Measurements from ENCODE around the gene OGFOD3. TPM values are rescaled to one million over a fixed set of nuclear protein-coding genes. Genes with fewer than 3 reads are reported as not detected.
A peak's percentile ranks its signal among the peaks of the same experiment; 100 is the strongest.
"Not testable (repeated sequence)": the region's sequence is repeated elsewhere in the genome, so short reads cannot be mapped to it uniquely, and the experiment has no call there.

Gene OGFOD3
- total and polyA plus RNA-seq, 2 experiments from 2014 or later: 25.7 to 30.5 TPM

GRCh38 chr17:82348866-82349265 lies 69.5 kb downstream of the OGFOD3 start:
- 57% methylated on average over 11 of the region's 11 CpGs for WGBS (ENCODE audit: low lambda C conversion rate, missing lambda C conversion rate)
- no peak overlapping the region for H3K4me3 ChIP-seq
- no peaks in the 10 kb centered on the region for H3K9me3 ChIP-seq (ENCODE audit: low read depth)
- H3K79me2 ChIP-seq: no peaks in the 10 kb centered on the region
- H3K4me1 ChIP-seq (ENCODE audit: insufficient read depth): peaks cover 34% of the 10 kb centered on the region
- peak overlapping the region; percentile 55 for H3K4me2 ChIP-seq
- DNase-seq (ENCODE audit: low spot score): no peak
- TF ChIP-seq EZH2 (IDR thresholded peaks at IDR 0.05; ENCODE audit: borderline replicate concordance) (no peak), CTCF (IDR thresholded peaks at IDR 0.05; ENCODE audit: poor library complexity) (no peak), EZH2phosphoT487 (IDR thresholded peaks at IDR 0.05; ENCODE audit: low read depth, severe bottlenecking, unreplicated experiment) (no peak)
- H3K36me3 ChIP-seq (replicated peaks; ENCODE audit: insufficient read depth, low read depth): no peaks in the 10 kb centered on the region
- H2AFZ ChIP-seq: no peak overlapping the region
- H4K20me1 ChIP-seq (ENCODE audit: insufficient read depth, poor library complexity, severe bottlenecking): no peaks in the 10 kb centered on the region
- H3K27me3 ChIP-seq: no peaks in the 10 kb centered on the region
- H3K27ac ChIP-seq: peak overlapping the region; percentile 65
- H3K9me2 ChIP-seq (replicated peaks; ENCODE audit: insufficient read depth): no peaks in the 10 kb centered on the region

GRCh38 chr17:82348434-82348833 lies 70.0 kb downstream of the OGFOD3 start:
- 65% methylated on average over 8 of the region's 9 CpGs for WGBS (ENCODE audit: low lambda C conversion rate, missing lambda C conversion rate)
- Histone ChIP-seq H3K9me2 (replicated peaks; ENCODE audit: insufficient read depth) (no peaks in the 10 kb centered on the region), H3K4me3 (no peak overlapping the region), H3K36me3 (replicated peaks; ENCODE audit: insufficient read depth, low read depth) (no peaks in the 10 kb centered on the region), H3K4me1 (ENCODE audit: insufficient read depth) (peaks cover 34% of the 10 kb centered on the region), H4K20me1 (ENCODE audit: insufficient read depth, poor library complexity, severe bottlenecking) (no peaks in the 10 kb centered on the region), H3K79me2 (no peaks in the 10 kb centered on the region), H3K27ac (peak overlapping the region; percentile 65), H3K4me2 (peak overlapping the region; percentile 55), H3K27me3 (no peaks in the 10 kb centered on the region), H2AFZ (no peak overlapping the region), H3K9me3 (ENCODE audit: low read depth) (no peaks in the 10 kb centered on the region)
- no peak for DNase-seq (ENCODE audit: low spot score)
- TF ChIP-seq EZH2 (IDR thresholded peaks at IDR 0.05; ENCODE audit: borderline replicate concordance) (no peak), EZH2phosphoT487 (IDR thresholded peaks at IDR 0.05; ENCODE audit: low read depth, severe bottlenecking, unreplicated experiment) (no peak), CTCF (IDR thresholded peaks at IDR 0.05; ENCODE audit: poor library complexity) (no peak)

GRCh38 chr17:82347994-82348393 lies 70.4 kb downstream of the OGFOD3 start:
- H3K79me2 ChIP-seq; H2AFZ ChIP-seq; H3K27me3 ChIP-seq; H3K9me2 ChIP-seq (replicated peaks; ENCODE audit: insufficient read depth); DNase-seq (ENCODE audit: low spot score); H3K9me3 ChIP-seq (ENCODE audit: low read depth); H4K20me1 ChIP-seq (ENCODE audit: insufficient read depth, poor library complexity, severe bottlenecking); H3K36me3 ChIP-seq (replicated peaks; ENCODE audit: insufficient read depth, low read depth); H3K4me3 ChIP-seq: not testable (repeated sequence)
- peak overlapping the region; percentile 55 for H3K4me2 ChIP-seq
- 88% methylated on average over 11 of the region's 11 CpGs for WGBS (ENCODE audit: low lambda C conversion rate, missing lambda C conversion rate)
- peaks cover 34% of the 10 kb centered on the region for H3K4me1 ChIP-seq (ENCODE audit: insufficient read depth)
- H3K27ac ChIP-seq: peak overlapping the region; percentile 65

GRCh38 chr17:82346342-82347300 lies 71.8 kb downstream of the OGFOD3 start:
- Histone ChIP-seq H3K4me3 (no peak overlapping the region), H4K20me1 (ENCODE audit: insufficient read depth, poor library complexity, severe bottlenecking) (no peaks in the 10 kb centered on the region), H2AFZ (no peak overlapping the region), H3K9me3 (ENCODE audit: low read depth) (no peaks in the 10 kb centered on the region), H3K36me3 (replicated peaks; ENCODE audit: insufficient read depth, low read depth) (no peaks in the 10 kb centered on the region), H3K9me2 (replicated peaks; ENCODE audit: insufficient read depth) (no peaks in the 10 kb centered on the region), H3K4me2 (no peak overlapping the region), H3K27ac (peak overlapping the region; percentile 43), H3K4me1 (ENCODE audit: insufficient read depth) (peaks cover 34% of the 10 kb centered on the region), H3K27me3 (no peaks in the 10 kb centered on the region), H3K79me2 (no peaks in the 10 kb centered on the region)
- no peak for TF ChIP-seq CTCF (IDR thresholded peaks at IDR 0.05; ENCODE audit: poor library complexity)
- 82% methylated on average over 26 of the region's 28 CpGs for WGBS (ENCODE audit: low lambda C conversion rate, missing lambda C conversion rate)
- no peak for DNase-seq (ENCODE audit: low spot score)

Data from hepatocyte (in vitro differentiated cells).